CD14-positive monocyte (primary cell): ENCODE results near the gene CDH4. TPM values are rescaled to one million over a fixed set of nuclear protein-coding genes. Genes with fewer than 3 reads are reported as not detected.

ENCODE experiments used
- DNase-seq, 3 donors: peaks; one replicate each; pipeline ENCODE4 v3.0.0-alpha.2; 2011 to 2022
- H2AFZ ChIP-seq: 2 replicates; pipeline ENCODE4 v1.6.0; 2012; ENCODE audit warnings: mild to moderate bottlenecking, low read depth, low read length, inconsistent platforms; ENCODE audit not compliant: insufficient read depth, poor library complexity, severe bottlenecking
- H3K27ac ChIP-seq, 2 donors: 1 replicate in 1 of 2; 2 replicates in 1 of 2; pipeline ENCODE4 v1.5.1; 2012 to 2013; ENCODE audit warnings: low read length in 2 of 2, control low read depth in 1 of 2, inconsistent platforms in 1 of 2, low read depth in 1 of 2, mild to moderate bottlenecking in 1 of 2
- H3K27me3 ChIP-seq, 2 donors: one replicate each; pipeline versions ENCODE4 v1.6.0 to v1.6.1; 2011 to 2013; ENCODE audit warnings: low read length in 2 of 2; ENCODE audit not compliant: control insufficient read depth in 2 of 2, insufficient read depth in 2 of 2
- H3K36me3 ChIP-seq, 2 donors: replicated peaks in 1 of 2; 1 replicate in 1 of 2; 2 replicates in 1 of 2; pipeline versions ENCODE4 v1.5.1 to v1.6.1; 2012 to 2013; ENCODE audit warnings: low read length in 2 of 2, control low read depth in 1 of 2, inconsistent platforms in 1 of 2, mild to moderate bottlenecking in 1 of 2; ENCODE audit not compliant: insufficient read depth in 2 of 2, control insufficient read depth in 1 of 2
- H3K4me1 ChIP-seq, 2 donors: 1 replicate in 1 of 2; 2 replicates in 1 of 2; pipeline versions ENCODE4 v1.5.1 to v1.6.1; 2012 to 2013; ENCODE audit warnings: low read length in 2 of 2, control low read depth in 1 of 2, inconsistent platforms in 1 of 2, mild to moderate bottlenecking in 1 of 2, moderate library complexity in 1 of 2; ENCODE audit not compliant: insufficient read depth in 2 of 2, control insufficient read depth in 1 of 2
- H3K4me2 ChIP-seq: replicated peaks from 2 replicates; pipeline ENCODE3; 2012; ENCODE audit warnings: low read length, moderate library complexity, mild to moderate bottlenecking; ENCODE audit not compliant: poor library complexity, severe bottlenecking; ENCODE audit errors: extremely low read depth
- H3K4me3 ChIP-seq, 3 experiments: fragments of 200-600 bp in 1 of 3; sonication (generic) in 1 of 3; replicated peaks in 1 of 3; 1 replicate in 2 of 3; 2 replicates in 1 of 3; pipeline ENCODE4 v1.5.1; 2011 to 2013; ENCODE audit warnings: low read length in 3 of 3, mild to moderate bottlenecking in 3 of 3, control low read depth in 2 of 3, low read depth in 2 of 3, inconsistent platforms in 1 of 3, moderate library complexity in 1 of 3
- H3K79me2 ChIP-seq: 2 replicates; pipeline ENCODE4 v1.6.0; 2012; ENCODE audit warnings: mild to moderate bottlenecking, control low read depth, inconsistent platforms, low read length, moderate library complexity; ENCODE audit not compliant: insufficient read depth
- H3K9ac ChIP-seq: 2 replicates; pipeline ENCODE4 v1.6.0; 2017; ENCODE audit warnings: low read length, mild to moderate bottlenecking; ENCODE audit not compliant: insufficient read depth, poor library complexity, severe bottlenecking
- H3K9me3 ChIP-seq, 2 donors: replicated peaks in 1 of 2; 1 replicate in 1 of 2; 2 replicates in 1 of 2; pipeline versions ENCODE4 v1.5.1 to v1.6.1; 2012 to 2013; ENCODE audit warnings: low read length in 2 of 2, control low read depth in 1 of 2; ENCODE audit not compliant: control insufficient read depth in 1 of 2, insufficient read depth in 1 of 2
- H4K20me1 ChIP-seq: 2 replicates; pipeline ENCODE4 v1.6.0; 2012; ENCODE audit warnings: mild to moderate bottlenecking, low read length, control low read depth, moderate library complexity; ENCODE audit not compliant: insufficient read depth
- H3K27ac Mint-ChIP-seq, 7 donors: one replicate each; pipeline ENCODE4 v1.8.0; 2020; ENCODE audit warnings: mild to moderate bottlenecking in 7 of 7, mixed read lengths in 7 of 7, moderate library complexity in 6 of 7, inconsistent platforms in 2 of 7
- H3K27me3 Mint-ChIP-seq, 3 donors: one replicate each; pipeline ENCODE4 v1.8.0; 2021 to 2022; ENCODE audit warnings: low read depth in 3 of 3, mild to moderate bottlenecking in 3 of 3, mixed read lengths in 3 of 3, moderate library complexity in 3 of 3, inconsistent platforms in 1 of 3
- H3K36me3 Mint-ChIP-seq, 2 donors: one replicate each; pipeline ENCODE4 v1.8.0; 2020; ENCODE audit warnings: mixed read lengths in 2 of 2, inconsistent platforms in 1 of 2, mild to moderate bottlenecking in 1 of 2
- H3K4me1 Mint-ChIP-seq: one replicate; pipeline ENCODE4 v1.8.0; 2020; ENCODE audit warnings: mild to moderate bottlenecking, mixed read lengths
- H3K4me3 Mint-ChIP-seq, 2 donors: one replicate each; pipeline ENCODE4 v1.8.0; 2020; ENCODE audit warnings: mild to moderate bottlenecking in 2 of 2, mixed read lengths in 2 of 2, moderate library complexity in 1 of 2
- H3K9me3 Mint-ChIP-seq, 7 donors: one replicate each; pipeline ENCODE4 v1.8.0; 2020 to 2022; ENCODE audit warnings: mixed read lengths in 7 of 7, mild to moderate bottlenecking in 6 of 7, moderate library complexity in 6 of 7, inconsistent platforms in 2 of 7
- CTCF ChIP-seq: fragments of 200-600 bp; IDR thresholded peaks from one replicate; pipeline ENCODE4 v1.8.0; 2022; ENCODE audit warnings: antibody characterized with exemption, mild to moderate bottlenecking
- WGBS: methylation state at CpG from one replicate; pipeline ENCODE4 v1.1.5; 2013; ENCODE audit warnings: missing lambda C conversion rate; ENCODE audit not compliant: insufficient coverage; 5-methylcytosine and 5-hydroxymethylcytosine counted together
- intact Hi-C, 2 donors: fragments of 100-400 bp; cut with micrococcal nuclease; formaldehyde crosslinking; loops; one replicate each; pipeline versions ENCODE4 v1.15.0 to v1.15.1; 2023
- polyA plus RNA-seq, 3 donors: library from polyadenylated mRNA; depleted of rRNA in 1 of 3; unstranded in 2 of 3; stranded (reverse) in 1 of 3; fragments of 300-500 nt in 2 of 3; fragments of >200 nt in 1 of 3; fragmentation: Illumina TruSeq in 2 of 3; gene quantifications; 1 replicate in 2 of 3; 2 replicates in 1 of 3; pipeline ENCODE4 v1.2.3, GENCODE V29; 2012 to 2021

Gene CDH4
- polyA plus RNA-seq, 3 donors = not detected

DNA sequence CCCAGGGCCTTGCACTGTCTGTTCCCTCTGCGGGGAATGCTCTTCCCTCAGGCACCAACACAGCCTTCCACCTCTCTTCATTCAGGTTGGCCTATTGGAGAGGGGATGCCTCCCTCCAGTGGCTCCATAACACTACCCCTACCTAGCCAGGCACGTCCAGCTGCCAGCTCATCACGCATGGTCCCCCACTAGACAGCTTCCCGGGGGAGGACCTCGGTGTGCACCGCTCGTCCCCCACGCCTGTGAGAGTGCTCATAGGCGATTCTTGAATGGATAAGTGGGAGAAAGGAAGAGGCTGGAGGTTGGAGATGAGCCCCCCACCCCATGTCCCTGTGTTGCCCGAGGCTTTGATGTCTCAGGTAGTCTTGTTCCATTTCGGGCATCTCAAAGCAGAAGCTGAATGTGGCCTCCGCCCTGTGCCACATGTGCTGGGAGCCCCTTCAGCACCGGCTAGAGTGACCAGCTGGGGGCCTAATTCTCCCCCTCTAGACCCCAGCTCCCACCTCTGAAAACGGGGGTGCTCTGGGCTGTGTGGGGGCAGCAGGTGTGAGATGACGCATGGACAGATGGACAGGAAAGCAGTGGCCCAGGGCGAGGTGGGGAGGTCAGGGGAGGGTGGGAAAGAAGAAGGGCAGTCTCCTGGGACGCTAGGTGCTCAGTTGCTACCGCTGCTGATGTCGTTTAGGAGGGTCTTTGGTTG lies 480.6 kb downstream of the CDH4 start:
- H3K27me3 ChIP-seq = no peaks in the 10 kb centered on the region

GRCh38 chr20:61733216-61733615 lies 481.2 kb downstream of the CDH4 start:
- no peak overlapping the region for H2AFZ ChIP-seq

More for the DNA sequence above, 480.6 kb downstream of the CDH4 start:
- no peak overlapping the region for H3K27ac Mint-ChIP-seq
- Histone ChIP-seq H3K27ac (no peak overlapping the region), H3K9ac (no peak overlapping the region), H4K20me1 (no peaks in the 10 kb centered on the region), H3K36me3 (no peaks in the 10 kb centered on the region), H3K79me2 (no peaks in the 10 kb centered on the region), H3K4me3 (no peak overlapping the region), H3K9me3 (peaks cover 4 to 98% of the 10 kb centered on the region in 2 donors), H3K4me2 (no peak overlapping the region), H2AFZ (no peak overlapping the region), H3K4me1 (no peaks in the 10 kb centered on the region)
- DNase-seq = no peak
- no peaks in the 10 kb centered on the region for H3K36me3 Mint-ChIP-seq
- intact Hi-C loops = no loop called here
- H3K27me3 Mint-ChIP-seq = peaks cover 4 to 8% (median 4%) of the 10 kb centered on the region in 3 donors
- no peak overlapping the region for H3K4me3 Mint-ChIP-seq
- peaks cover 0 to 64% (median 28%) of the 10 kb centered on the region in 7 donors for H3K9me3 Mint-ChIP-seq
- no peaks in the 10 kb centered on the region for H3K4me1 Mint-ChIP-seq
- 82% methylated on average over 4 of the region's 19 CpGs for WGBS
- no peak for TF ChIP-seq CTCF

More at GRCh38 chr20:61733216-61733615, 481.2 kb downstream of the CDH4 start:
- intact Hi-C loops = no loop called here
- H3K27ac ChIP-seq = no peak overlapping the region
- no peaks in the 10 kb centered on the region for H3K36me3 ChIP-seq
- H4K20me1 ChIP-seq = no peaks in the 10 kb centered on the region
- peaks cover 0 to 67% (median 31%) of the 10 kb centered on the region in 7 donors for H3K9me3 Mint-ChIP-seq
- H3K4me1 Mint-ChIP-seq = no peaks in the 10 kb centered on the region
- no peaks in the 10 kb centered on the region for H3K79me2 ChIP-seq
- H3K9ac ChIP-seq = no peak overlapping the region
- no peaks in the 10 kb centered on the region for H3K36me3 Mint-ChIP-seq
- H3K4me2 ChIP-seq = no peak overlapping the region
- peaks cover 4 to 8% (median 4%) of the 10 kb centered on the region in 3 donors for H3K27me3 Mint-ChIP-seq
- H3K4me1 ChIP-seq = no peaks in the 10 kb centered on the region
- H3K9me3 ChIP-seq = peaks cover 4 to 98% of the 10 kb centered on the region in 2 donors
- no peaks in the 10 kb centered on the region for H3K27me3 ChIP-seq
- 87% methylated on average over 9 of the region's 13 CpGs for WGBS
- no peak overlapping the region for H3K4me3 ChIP-seq
- H3K4me3 Mint-ChIP-seq = no peak overlapping the region
- no peak overlapping the region for H3K27ac Mint-ChIP-seq
- DNase-seq = no peak
- no peak for TF ChIP-seq CTCF
